HG02840 (cell line): ENCODE data around the gene GP9.

ENCODE experiments used
- ATAC-seq: cut with Tn5 transposase; IDR thresholded peaks from one replicate; pipeline ENCODE4 v1.9.1; 2021; ENCODE audit warnings: mild to moderate bottlenecking, moderate library complexity, moderate number of reproducible peaks; ENCODE audit not compliant: unreplicated experiment, low FRiP score

Gene GP9

DNA sequence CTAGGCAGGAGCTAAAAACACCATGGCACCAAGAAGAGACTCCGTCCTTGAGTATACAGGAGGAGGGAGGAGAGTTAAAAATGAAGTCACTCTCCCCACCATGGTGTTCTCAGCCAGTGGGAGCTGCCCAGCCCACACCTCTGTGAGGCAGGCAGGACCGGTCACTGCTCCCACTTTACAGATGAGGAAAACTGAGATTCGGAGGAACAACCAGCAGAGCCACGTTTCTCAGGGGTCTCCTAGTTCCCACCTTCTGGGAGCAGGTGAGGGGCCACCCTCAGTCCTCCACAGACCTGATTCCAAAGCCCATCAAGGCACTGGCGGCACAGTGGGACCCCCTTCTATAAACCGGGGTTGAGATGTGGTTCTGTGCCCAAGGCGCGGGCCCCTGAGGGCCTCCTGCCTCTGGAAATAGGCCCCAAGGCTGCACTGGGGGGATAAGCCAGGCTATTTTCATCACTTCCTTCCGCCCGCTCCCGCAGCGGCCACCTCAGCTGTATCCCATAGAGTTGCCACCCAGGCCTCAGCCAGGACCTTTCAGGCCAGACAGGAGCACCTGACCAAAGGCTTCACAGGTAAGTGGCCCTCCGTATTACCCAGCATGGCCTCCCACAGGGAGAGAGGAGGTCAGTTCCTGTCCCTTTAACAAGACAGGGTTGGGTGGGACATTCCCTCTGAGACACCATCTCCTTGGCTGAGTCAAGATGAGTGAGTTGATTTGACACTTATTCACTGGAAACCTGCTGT is at the start of gene GP9:
Gene GP9, plus strand, starts transcription at position 504 of the 747 bp plus-strand sequence. CDS start 961 bp downstream, outside the sequence.
- ATAC-seq = no peak

DNA sequence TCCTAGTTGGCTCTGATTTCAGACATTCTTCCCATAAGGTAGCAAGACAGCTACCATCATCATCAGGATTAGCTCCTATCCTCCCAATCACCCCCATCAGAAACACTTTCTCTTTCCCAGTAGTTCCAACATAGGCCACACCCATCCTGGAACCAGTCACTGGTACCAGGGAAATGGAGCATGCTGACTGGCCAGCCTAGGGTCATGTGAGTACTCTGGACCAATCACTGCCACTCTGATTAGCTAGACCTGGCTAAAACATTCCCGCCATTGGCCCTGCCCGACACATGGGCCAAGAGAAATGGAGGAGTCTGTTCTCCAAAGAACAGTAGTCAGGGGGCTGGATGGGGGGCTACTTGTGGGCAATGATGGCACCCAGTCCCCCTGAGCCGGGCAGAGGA is 47.1 kb upstream of the GP9 start:
- ATAC-seq = no peak

DNA sequence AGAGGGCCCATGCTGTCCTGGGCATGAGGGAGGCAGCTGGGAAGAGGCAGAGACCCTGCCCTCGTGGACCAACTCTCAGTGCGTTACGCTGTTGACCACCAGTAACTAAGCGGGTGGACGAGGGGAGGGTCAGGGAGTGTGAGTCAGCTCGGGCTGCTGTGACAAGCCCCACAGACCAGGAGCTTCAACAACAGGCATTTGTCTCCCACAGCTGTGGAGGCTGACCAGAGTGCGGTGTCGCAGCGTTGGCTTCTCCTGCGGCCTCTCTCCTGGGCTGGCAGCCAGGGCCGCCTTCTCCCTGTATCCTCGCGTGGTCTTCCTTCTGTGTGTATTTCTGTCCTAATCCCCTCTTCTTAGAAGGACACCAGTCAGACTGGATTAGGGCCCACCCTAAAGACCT is 46.4 kb upstream of the GP9 start:
- ATAC-seq = no peak

DNA sequence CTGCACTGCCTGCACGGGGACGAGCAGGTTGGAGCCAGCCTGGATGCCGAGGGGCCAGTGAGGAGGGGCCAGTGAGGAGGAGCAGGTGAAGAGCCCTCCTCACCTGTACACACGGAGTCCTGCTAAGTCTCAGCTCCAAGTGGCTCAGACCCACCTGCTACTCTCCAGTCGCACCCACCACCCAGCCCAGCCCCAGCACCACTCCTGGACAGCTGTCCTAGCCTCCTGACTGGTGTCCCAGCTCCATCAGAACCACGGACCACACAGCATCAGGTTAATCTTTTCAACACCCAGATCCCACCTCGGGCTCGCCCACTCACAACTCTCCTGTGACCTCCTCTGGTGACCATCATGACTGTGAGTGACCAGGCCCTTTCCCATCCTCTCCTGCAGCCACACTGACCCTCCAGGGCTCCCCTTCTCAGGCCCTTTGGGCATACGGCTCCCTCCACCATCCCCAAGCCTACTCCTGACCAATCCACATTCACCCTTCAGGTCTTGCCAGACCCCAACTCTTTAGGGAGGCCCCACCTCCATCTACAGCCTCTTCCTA is 45.7 kb upstream of the GP9 start:
- ATAC-seq = no peak

DNA sequence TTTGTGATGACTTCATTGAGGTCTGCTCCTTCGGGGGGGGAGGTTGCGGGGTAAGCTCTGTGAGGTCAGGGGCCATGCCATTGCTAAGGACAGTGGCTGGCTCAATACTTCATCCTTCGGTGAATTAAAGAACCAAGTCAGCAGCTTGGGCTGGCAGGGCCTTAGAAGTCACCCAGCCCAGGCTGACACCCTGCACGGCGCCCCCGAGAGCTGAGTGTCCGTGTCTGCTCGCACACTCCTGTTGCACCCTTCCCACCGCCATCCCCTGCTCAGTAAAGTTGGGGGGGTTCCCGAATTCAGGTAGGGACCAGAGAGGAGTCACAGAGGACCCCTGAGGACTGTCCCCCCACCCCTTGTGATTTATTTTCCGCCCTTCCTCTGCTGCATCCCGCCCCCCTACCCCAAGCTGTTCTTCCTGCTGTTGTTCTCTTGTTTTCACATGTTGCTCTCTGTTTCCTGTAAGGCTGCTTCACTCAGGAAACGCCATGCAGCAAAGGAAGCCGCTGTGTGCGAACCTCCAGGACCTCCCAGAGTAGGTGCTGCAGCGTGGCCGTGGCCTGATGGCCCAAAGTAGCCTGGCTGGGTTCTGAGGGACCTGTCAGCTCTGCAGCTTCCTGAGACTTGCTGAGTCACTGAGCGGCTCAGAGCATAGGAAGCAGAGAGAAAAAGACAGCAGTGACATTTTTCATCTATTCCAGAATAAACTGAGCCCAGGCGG is 45.0 kb upstream of the GP9 start:
- no peak for ATAC-seq

DNA sequence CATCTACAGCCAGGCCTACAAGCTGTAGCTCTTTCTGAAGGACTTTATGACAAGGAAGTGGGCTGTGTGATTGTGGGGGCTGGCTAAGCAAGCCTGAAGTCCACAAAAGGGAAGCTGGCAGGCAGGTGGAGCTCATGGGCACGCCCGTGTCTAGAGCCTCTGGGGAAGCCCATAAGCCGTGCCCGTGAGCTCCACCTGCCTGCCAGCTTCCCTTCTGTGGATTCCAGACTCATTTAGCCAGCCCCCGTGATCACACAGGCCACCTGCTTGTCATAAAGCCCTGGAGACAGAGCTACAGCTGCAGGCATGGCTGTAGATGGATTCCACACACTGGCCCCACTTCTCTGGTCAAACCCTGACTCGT is 44.2 kb upstream of the GP9 start:
- no peak for ATAC-seq

DNA sequence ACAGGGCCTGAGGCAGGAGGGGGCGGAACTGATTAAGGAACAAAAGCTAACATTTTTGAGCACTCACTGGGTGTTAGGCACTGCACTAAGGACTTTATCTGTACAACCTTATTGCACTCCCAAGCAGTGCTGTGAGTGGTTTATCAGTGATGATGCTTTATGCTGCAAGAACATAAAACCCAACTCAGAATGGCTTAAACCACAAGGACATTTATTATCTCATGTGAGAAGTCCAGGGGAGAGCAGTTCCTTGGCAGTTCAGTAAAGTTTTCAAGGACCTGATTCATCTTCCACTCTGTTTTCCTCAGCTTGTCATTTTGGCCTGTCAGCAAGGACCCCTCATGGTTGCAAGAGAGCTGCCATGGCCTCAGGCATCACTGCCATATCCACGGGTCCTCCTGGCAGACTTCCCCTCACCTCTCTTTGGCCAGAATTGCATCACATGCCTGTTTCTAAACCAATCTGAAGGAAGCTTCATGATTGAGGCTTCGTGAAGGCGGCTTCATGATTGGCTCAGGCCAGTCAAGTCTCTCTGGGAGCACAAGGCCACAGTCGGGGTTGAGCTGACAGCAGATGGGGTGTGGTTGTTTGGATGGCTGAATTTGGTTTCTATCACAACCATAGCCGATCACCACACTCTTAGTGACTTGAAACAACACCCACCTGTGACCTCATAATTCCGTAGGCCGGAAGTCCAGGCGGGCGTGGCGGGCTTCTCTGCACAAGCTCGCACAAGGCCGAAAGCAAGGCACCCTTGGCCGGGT is 43.7 kb upstream of the GP9 start:
- ATAC-seq = no peak

DNA sequence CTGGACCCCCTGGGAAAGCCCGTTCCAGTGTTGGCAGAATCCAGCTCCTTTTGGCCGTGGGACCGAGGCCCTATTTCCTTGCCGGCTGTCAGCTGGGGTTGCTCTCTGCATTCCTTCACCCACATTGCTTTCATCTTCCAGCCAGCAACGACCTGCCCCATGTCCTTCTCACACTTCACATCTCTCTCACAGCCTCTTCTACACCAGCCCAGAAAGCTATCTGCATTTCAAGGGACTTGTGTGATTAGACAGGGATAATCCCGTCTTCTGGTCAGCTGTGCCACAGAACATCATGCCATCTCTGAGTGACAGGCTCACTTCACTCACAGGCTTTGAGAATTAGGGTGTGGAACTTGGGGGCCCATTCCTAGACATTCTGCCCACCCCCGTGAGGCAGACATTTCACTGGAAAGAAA is 43.1 kb upstream of the GP9 start:
- ATAC-seq = no peak

DNA sequence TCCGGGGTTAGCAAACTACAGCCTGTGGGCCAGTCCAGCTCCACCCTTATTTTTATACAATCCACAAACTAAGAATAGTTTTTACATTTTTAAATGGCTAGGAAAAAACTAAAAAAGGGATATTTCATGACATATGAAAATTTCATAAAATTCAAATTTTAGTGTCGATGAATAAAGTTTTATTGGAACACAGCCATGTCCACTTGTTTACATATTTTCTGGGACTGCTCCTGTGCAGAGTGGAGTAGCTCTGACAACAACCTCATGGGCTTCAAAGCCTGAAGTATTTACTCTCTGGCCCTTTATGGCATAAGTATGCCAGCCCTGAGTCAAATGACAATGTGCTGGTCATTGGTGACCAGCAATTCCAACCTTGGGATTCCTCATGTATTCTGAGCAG is 42.3 kb upstream of the GP9 start:
- no peak for ATAC-seq

DNA sequence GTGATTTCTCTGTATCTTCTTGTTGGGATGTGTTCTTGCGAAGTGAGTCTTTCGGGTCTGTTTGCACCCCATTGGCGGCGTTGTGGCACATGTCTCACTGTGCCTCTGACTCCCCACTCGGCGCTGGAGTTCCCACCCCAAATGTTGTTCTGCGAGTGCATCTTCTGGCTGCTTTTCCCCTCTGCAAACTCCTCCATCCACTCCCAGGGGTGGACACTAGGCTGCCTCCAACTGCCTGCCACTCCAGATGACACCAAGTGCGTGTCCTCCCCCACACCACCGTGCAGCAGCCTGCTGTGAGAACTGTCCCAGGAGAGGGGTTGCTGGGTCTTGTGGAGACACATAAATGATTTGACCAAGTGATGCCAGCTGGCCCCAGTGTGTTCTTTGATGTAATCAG is 41.8 kb upstream of the GP9 start:
- ATAC-seq = no peak

DNA sequence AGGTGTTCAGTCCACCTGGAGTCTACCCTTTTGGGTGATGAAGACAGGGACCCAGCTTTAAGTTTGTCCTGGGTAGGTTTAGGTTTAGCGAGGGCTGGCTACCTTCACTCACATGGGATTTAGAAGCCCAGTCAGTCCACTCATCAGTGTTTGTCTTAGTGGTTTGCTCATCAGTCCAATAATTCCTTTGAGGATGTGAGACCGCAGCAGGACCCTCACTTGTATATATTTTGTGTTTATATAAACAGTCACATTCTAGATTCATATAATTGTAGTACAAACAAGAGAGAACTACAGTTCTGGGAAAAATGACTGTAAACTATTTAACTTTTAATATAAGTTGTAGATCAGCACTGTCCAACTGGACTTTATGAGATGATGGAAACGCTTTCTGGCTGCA is 41.3 kb upstream of the GP9 start:
- ATAC-seq = no peak

DNA sequence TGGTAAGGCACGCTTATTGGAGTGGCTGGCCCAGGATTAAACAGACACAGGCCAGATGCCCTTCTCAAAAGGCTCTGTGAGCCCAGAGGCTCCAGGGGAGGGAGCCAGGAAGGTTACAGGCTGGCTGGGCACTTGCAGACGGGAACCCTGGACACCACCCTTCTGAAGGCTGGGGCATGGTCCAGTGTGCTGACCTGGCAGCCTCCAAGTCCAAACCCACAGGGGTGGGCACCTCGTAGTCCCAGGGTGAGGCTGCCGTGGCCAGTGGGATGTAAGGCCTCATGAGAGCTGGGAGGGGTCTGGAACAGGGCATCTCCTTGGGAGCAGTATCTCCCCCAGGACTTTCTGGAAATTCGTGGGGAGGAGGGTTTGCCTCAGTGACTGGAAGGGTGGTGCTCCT is 39.9 kb upstream of the GP9 start:
- ATAC-seq = no peak

DNA sequence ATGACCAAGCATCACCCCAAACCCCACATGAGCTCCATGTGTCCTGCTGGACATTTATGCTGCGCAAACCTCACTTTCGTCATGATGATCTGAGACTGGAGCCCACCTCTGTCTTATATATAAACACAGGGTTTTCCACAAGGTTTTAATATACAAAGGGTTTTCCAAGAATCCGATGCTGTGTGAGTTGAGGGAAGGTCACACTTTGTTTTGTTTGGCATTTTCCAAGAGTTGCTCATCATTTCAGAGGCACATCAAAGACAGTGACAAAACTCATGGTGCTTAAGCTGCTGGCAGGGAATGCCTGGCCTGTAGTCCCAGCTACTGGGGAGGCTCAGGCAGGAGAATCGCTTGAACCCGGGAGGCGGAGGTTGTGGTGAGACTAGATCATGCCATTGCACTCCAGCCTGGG is 39.4 kb upstream of the GP9 start:
- no peak for ATAC-seq

DNA sequence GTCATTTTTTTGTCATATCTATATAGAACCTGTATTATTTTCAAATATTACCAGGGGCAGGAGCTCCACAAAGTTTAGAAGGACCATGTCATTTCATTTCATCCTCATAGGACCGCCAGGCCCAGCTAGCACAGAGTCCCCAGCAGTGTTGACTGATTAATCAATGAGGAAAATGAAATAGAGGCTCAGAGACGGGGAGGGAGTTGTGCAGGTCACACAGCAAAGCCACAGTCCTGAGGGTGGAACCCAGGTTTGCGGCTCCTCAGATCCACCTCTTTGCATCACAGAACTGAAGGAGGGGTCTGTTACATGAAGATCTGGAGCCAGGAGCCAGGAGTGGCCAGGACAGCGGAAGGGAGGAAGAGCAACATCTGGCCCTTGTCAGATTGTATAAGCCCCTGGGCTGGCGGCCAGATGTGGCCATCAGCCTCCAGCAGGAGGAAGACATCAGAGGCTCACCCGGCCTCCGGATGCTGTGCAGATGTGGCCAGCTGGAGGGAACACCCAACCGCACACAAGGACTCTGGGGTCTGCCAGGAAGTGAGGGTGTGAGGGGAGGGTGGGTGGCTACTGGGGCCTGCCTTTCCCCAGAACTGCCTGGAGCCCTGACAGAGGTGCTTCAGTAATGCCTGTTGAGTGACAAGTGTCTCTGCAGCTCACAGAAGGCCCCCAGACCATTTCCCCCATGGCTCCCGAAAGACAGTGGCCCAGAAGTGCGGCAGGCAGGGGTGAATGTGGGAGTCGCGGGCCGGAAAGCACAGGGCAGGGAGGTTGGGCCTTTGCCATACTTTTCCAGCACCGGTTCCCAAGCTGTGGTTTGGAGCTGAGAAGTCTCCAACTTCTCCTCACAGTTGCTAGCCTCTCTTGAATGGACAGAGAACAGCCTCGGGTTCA is 38.2 kb upstream of the GP9 start:
- no peak for ATAC-seq

DNA sequence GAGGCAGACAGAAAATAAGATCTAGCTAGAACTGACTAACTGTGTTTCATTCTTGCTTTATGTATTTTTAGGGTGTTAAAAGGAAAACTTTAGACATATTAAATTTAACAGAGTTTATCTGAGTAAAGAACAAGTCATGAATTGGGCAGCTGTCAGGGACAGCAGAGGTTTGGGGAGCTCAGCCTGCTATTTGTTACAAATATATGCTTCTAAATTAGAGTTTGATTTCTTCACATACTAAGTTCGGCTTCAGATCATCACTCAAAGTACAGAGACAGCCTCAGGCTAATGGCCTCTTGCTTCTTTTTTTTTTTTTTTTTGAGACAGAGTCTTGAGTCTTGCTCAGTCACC is 37.6 kb upstream of the GP9 start:
- no peak for ATAC-seq

DNA sequence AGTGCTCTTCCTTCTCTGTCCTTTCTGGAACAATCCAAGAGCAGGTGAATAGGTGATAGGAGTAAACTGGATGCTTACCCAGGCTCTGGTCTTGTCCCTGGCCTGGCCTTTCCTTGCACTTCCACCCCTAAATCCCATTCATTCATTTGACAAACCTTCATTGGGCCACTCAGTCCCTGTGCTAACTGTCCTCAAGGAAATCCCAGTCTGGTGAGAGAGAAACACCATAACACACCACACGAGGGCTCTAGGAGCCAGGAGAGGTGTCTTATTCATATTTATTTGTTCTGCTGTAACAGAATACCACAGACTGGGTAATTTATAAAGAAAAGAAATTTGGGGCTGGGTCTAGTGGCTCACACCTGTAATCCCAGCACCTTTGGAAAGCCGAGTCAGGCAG is 36.7 kb upstream of the GP9 start:
- ATAC-seq = no peak

DNA sequence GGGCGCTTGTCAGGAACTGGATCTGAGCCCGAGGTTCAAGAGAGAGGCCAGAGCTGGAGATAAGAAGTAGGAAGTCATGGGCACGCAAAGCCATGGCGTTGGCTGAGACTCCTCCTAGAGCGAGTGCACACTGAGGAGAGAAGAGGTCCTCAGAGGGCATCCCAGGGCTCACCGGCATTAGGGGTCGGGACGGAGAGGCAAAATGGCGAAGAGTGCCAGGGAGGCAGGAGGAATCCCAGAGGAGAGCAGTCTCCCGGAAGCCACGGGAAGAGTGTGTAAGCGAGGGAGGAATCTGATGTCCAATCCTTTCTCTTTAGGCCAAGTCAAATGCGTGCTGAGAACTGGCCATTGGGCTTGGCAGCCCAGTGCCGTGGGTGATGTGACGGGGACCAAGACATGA is 35.5 kb upstream of the GP9 start:
- ATAC-seq = no peak

DNA sequence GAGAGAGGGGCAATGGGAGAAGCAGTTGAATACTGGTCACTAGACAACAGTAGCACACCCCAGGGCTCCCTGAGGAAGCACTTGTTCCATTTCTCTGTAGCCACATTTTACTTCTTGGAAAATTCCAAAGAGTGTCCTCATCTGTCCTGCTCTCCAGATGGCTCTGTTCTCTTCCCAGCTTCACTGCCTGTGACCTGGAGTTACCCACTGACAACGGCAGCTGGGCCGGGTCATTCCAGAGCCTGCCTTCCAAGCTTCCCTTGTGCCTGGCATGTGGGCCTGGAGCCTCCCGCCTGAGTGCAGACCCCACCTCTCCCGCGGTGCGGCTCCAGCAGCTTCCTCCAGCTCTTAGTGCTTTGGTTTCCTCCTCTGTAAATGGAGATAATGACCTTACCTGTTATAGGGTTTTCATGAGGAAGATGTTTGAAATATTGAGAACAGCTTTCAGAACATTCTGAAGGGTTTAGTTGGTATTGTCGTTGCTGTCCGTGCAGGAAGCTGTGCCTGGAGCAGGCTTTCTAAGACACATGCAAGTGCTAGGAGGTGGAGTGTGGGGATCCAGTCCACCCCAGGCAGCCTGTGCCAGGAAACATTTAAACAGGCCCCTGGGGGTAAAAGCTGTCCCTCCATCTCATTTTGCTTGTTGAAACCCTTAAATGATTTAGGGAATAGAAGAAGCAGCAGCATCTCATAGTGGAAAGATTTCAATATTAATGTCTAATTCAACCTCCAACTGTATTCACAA is 34.7 kb upstream of the GP9 start:
- ATAC-seq = no peak

DNA sequence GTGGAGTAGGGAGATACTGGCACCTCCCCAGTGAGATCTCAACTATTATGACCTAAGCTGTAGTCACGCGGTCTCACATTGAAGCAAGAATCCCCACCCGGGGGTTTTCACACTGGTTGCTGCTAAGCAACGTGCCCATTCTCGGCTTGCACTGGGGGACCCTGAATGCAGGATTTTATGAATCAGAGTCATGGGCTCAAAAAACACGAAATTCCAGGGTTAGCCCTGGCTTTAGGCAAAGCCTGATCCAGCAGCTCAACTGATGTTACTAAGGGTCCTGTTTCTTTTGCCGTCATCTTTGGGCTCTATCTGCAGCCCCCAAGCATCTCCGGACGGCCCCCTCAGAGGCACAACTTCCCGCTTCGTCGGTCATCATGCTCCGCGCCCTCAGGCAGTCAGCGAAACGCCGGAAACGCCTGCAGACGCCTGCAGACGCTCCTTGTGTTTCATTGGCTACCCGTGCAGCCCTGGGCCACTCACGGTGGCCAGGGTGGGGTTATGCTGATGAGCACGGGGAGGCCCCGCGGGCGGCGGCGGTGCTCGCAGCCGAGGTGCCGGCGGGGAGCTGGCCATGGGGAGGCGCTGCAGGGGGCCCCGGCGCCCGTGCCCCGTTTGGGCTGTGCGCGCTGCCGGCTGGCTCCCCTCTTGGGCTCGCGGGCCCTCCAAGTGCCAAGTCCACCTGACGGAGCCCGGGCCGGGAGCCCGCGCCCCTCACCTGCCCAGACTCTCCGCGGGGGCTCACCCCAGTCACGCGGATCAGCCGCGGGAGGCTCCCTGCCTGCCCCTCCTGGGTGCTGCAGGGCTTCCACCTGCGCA is 33.6 kb upstream of the GP9 start:
- peak; percentile 95 for ATAC-seq
